Activated CD4-positive, CD25-positive, alpha-beta regulatory T cell treated with anti-CD3 and anti-CD28 coated beads, Interleukin-2, amount 50 U/mL, for 24 hours (primary cell): ENCODE results near the gene GNPTG.
"Not testable (repeated sequence)": the region's sequence is repeated elsewhere in the genome, so short reads cannot be mapped to it uniquely, and the experiment has no call there.

Experiments
- ATAC-seq, 2 donors: fragments of 150-1000 bp; cut with Tn5 transposase; one replicate each; pipeline ENCODE4 v1.10.0; 2021; ENCODE audit warnings: mild to moderate bottlenecking in 1 of 2, moderate library complexity in 1 of 2

GNPTG gene

GRCh38 chr16:1319041-1319440 is 32.7 kb upstream of the GNPTG start:
- ATAC-seq = no peak

GRCh38 chr16:1320097-1320496 is 31.6 kb upstream of the GNPTG start:
- ATAC-seq = no peak

- no peak for ATAC-seq
Measured at GRCh38 chr16:1320658-1321240, 31.0 kb upstream of the GNPTG start.

GRCh38 chr16:1322407-1322806 is 29.3 kb upstream of the GNPTG start:
- ATAC-seq = no peak

GRCh38 chr16:1323296-1324239 is 28.2 kb upstream of the GNPTG start:
- no peak for ATAC-seq

GRCh38 chr16:1324286-1324826 is 27.4 kb upstream of the GNPTG start:
- ATAC-seq = no peak

GRCh38 chr16:1325261-1325660 is 26.5 kb upstream of the GNPTG start:
- ATAC-seq = no peak

- ATAC-seq = peak in 1 of 2 donors; percentile 11
Measured at GRCh38 chr16:1325673-1326371, 25.9 kb upstream of the GNPTG start.

GRCh38 chr16:1326391-1326790 is 25.3 kb upstream of the GNPTG start:
- ATAC-seq = no peak

GRCh38 chr16:1326946-1327618 is 24.6 kb upstream of the GNPTG start:
- ATAC-seq = no peak

- ATAC-seq = no peak
Measured at GRCh38 chr16:1327619-1327947, 24.1 kb upstream of the GNPTG start.

GRCh38 chr16:1328136-1328535 is 23.6 kb upstream of the GNPTG start:
- ATAC-seq = not testable (repeated sequence)

- ATAC-seq = not testable (repeated sequence)
Measured at GRCh38 chr16:1328961-1329360, 22.8 kb upstream of the GNPTG start.

- ATAC-seq = peak; percentile 24 to 31
Measured at GRCh38 chr16:1330260-1330914, 21.3 kb upstream of the GNPTG start.

- no peak for ATAC-seq
Measured at GRCh38 chr16:1330931-1331711, 20.6 kb upstream of the GNPTG start.

GRCh38 chr16:1331712-1332617 is 19.8 kb upstream of the GNPTG start:
- ATAC-seq = no peak

GRCh38 chr16:1332618-1333148 is 19.0 kb upstream of the GNPTG start:
- no peak for ATAC-seq

- ATAC-seq = peak; percentile 58 to 62
Measured at GRCh38 chr16:1333149-1333812, 18.4 kb upstream of the GNPTG start, which contains the start of gene BAIAP3. Gene BAIAP3 (plus strand): TSS chr16:1333645. CDS start chr16:1338550, 4,905 bp downstream.
